CD4-positive, alpha-beta T cell treated with Interleukin-2 at 100 ng/mL for 4 hours (primary cell): ENCODE measurements around the gene TAAR5.
A peak's percentile ranks its signal among the peaks of the same experiment; 100 is the strongest.
"Not testable (repeated sequence)": the region's sequence is repeated elsewhere in the genome, so short reads cannot be mapped to it uniquely, and the experiment has no call there.

ENCODE experiments used
- DNase-seq: peaks from one replicate; pipeline ENCODE4 v3.0.0-alpha.2; 2020; ENCODE audit warnings: low spot score

TAAR5 gene, protein sequence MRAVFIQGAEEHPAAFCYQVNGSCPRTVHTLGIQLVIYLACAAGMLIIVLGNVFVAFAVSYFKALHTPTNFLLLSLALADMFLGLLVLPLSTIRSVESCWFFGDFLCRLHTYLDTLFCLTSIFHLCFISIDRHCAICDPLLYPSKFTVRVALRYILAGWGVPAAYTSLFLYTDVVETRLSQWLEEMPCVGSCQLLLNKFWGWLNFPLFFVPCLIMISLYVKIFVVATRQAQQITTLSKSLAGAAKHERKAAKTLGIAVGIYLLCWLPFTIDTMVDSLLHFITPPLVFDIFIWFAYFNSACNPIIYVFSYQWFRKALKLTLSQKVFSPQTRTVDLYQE

DNA sequence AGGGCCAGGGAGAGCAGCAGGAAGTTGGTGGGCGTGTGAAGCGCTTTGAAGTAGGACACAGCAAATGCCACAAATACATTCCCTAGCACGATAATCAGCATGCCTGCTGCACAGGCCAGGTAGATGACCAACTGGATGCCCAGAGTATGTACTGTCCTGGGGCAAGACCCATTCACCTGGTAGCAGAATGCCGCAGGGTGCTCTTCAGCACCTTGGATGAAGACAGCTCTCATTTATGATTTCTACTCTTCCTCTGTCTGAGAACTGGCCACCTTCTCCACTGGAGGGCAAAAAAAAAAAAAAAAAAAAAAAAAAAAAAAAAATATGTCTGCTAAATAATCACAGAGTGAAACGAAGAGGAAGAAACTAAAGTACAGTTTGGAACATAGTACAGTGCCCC, at the start of gene TAAR5:
TAAR5 (minus strand) TSS at position 288 of the 400 bp plus-strand sequence; CDS start at position 233, 55 bp downstream.
- DNase-seq = no peak

DNA sequence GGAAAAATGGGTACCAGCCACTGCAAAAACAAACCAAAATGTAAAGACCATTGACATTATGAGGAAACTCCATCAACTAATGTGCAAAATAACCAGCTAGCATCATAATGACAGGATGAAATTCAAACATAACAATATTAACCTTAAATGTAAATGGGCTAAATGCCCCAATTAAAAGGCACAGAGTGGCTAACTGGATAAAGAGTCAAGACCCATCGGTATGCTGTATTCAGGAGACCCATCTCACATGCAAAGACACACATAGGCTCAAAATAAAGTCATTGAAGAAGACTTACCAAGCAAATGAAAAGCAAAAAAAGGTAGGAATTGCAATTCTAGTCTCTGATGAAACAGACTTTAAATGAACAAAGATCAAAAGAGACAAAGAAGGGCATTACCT, 47.6 kb upstream of the TAAR5 start:
- not testable (repeated sequence) for DNase-seq

DNA sequence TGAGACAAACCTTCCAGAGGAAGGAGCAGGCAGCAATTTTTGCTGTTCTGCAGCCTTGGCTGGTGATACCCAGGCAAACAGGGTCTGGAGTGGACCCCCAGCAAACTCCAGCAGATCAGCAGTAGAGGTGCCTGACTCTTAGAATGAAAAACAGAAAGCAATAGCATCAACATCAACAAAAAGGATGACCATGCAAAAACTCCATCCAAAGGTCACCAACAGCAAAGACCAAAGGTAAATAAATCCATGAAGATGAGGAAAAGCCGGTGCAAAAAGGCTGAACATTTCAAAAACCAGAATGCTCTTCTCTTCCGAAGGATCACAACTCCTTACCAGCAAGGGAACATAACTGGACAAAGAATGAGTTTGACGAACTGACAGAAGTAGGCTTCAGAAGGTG, 46.4 kb upstream of the TAAR5 start:
- DNase-seq = not testable (repeated sequence)

DNA sequence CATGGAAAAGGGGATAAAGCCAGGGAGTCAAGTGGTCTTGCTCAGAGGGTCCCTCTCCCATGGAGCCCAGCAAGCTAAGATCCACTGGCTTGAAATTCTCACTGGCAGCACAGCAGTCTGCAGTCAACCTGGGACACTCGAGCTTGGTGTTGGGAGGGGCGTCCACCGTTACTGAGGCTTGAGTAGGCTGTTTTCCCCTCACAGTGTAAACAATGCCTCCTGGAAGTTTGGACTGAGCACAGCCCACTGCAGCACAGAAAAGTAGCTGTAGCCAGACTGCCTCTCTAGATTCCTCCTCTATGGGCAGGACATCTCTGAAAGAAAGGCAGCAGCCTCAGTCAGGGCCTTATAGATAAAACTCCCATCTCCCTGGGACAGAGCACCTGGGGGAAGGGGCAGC, 45.7 kb upstream of the TAAR5 start:
- DNase-seq = not testable (repeated sequence)

DNA sequence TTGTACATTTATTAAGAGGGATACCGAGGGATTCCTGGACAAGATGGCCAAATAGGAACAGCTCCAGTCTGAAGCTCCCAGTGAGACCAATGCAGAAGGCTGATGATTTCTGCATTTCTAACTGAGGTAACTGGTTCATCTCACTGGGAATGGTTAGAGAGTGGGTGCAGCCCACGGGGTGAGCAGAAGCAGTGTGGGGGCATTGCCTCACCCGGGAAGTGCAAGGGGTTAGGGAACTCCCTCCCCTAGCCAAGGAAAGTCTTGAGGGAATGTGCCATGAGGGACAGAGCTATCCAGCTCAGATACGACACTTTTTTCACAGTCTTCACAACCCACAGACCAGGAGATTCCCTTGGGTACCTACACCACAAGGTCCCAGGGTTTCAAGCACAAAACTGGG, 45.3 kb upstream of the TAAR5 start:
- no peak for DNase-seq

DNA sequence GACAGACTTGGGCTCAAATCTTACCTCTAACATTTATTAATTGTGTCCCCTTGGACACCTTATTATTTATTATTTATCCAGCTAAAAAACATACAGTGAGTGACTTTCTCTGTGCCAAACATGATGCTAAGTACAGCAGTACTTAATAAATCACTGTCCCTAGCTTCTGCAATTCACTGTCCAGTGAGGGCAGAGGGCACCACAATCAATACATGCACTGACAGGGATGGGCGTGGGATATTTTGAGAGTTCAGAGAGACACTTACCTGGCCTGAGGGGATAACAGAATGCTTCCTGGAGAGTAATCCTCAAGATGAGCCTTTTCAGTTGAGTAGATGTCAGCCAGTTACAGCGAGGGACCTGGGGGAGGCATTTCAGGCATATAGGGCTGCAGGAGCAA, 43.8 kb upstream of the TAAR5 start:
- DNase-seq = no peak

DNA sequence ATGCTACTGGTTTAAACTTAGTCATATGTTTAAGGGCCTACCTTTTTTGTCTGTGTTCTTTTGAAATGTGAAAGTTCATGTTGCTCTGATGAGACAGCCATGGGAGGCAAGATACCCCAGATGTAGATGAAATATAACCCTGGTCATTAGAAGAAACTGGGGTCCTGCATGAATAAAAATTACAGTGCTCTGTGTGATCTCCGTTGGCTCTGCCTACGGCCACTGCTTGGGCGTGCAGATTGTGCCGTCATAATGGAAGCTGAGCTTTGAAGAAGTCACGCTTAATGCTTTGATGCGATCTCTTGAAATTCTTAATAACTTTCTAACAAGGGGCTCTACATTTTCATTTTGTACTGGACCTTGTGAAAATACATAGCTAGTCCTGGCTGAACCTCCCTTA, 34.6 kb upstream of the TAAR5 start, which contains the start of gene TAAR2:
TAAR2 (minus strand) TSS at position 101 of the 400 bp plus-strand sequence; CDS start at position 101, 0 bp downstream.
- no peak for DNase-seq

DNA sequence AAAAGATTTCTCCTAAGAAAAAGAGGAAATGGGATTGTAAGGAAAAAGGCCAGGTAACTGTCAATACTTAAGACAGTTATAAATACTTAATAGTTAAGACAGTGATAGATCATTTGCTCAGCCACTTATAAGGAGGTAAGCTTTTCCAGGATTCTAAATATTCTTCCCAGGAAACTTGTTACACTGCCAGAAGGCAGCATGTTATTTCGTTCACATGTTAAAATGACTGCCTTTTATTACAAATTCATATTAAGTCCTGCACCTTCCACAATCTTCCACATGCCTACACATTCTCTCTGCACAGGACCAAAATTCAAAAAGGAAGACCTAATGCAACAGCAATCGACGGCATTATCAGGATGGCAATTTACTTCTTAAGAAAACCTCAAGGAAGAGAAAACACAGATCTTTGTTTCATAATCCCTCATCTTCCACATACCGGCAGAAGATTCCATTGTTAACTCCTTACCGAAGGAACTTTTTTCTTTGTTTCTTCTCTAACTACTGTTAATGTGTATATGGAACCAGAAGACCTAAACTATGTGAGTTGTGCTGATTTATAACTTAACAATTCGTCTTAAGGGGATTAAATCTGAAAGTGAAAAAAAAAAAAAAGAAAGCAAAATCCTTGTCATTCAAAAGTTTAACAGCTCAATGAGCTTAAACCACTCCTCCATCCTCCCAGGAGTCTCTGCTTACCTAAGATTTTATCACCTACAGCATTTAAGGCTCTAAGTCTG, 33.7 kb upstream of the TAAR5 start:
- no peak for DNase-seq

DNA sequence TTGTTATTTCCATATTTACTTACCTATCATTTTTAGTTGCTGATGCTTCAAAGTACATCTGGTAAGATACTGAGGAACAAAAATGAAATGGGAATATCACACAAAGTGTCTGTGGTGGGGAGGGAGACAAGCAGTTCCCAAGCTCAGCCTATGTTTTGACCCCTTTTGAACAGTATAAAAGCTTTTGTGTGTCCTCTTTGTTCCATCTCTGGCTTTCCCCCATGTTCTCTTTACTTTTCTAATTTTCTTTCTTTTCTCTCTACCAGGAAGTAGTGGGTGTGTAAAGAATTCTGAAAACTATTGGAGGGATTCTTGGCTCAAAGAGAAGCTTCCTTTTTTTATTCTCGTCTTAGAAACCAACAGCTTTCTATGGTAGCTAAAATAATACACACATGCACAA, 27.1 kb upstream of the TAAR5 start:
- DNase-seq = no peak

DNA sequence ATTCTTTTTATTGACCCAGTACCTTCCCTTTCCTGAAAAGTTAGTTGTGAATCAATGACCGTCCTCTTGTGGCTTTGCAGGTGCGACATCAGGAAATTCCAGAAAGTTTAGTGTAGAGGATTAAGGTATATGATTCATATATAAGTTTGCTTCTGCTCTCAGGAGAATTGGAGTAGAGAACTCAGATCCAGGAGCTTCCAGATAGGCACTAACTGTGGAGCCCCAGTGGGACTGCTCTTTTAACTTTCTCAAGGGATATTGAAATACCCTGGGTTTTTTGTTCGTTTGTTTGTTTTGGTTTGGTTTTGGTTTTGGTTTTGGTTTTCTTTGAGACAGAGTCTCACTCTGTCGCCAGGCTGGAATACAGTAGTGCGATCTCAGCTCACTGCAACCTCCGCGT, 25.0 kb upstream of the TAAR5 start:
- no peak for DNase-seq

DNA sequence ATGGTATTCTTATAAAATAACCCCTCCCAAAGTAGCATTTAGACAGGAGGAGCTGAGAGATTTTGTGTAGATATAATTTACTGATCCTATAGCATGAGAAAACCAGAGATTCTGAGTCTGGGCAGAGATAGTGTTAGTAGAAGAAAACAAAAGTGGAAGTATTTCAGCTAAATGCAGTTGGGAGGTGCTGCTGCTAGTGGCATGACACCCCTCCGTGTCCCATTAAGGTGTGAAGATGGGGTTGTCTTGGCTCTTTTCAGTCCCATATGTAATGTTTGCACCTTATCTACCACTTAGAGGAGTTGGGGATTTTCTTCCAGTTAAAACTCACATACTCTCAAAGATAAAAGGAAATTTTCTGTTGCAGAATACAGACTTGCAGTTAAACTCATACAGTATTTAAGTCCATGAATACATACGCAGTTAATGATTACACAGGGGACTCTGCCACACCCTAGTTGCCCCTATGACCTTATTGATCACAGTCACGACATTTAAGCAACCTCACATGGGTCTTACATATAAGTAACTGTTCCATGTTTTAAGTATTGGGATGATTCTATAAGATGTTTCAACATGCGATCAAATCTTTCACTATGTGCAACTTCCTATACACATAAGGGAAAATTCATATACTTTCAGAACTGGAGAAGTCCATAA, 23.0 kb upstream of the TAAR5 start:
- DNase-seq = peak; percentile 7

DNA sequence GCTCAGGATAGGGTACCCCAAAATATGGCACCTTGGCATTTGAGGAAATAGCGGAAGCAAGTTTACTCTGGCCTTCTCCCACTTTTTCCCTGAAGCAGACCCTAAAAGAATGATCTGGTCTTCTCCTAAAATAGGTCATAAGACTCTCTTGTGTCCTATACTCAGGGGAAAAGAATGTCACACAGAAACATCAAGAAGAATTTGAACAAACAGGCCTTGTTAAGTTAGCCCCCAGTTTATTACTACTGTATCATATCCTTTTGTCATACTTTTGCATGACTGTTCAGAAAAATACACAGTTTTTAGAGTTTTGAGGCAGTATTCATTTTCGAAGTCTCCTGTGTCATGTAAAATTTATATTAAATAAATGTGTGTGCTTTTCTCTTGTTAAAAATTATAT, 22.1 kb upstream of the TAAR5 start:
- no peak for DNase-seq

DNA sequence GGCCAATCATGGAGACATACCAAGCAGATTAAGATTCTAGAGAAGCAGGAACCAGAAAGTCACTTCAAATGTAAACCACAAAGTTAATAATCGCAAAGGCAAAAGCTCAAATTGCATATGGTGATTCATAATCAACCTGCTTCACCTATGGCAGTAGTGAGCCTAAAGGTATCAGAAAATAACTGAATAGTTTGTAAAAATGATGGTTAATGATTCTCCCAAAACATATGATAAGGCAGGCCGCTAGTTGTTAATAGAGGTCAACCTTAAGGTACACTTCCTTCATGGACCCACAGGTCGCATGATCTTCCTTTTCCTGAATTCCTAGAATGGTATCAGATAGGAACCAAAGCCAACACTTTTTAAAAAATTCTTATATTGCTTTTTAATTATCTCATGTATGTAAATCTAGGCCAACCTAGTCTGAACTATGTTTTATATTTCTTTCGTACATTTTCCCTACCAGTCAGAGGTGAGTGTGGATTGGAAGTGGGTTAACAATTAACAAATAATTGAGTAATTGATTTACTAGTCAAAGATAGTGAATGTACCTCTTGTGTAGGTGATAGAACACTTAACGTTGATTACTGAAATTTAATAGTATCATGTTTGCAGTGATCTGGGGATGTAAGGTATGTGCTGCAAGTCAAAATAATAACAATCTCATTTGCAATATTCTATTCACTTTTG, 18.1 kb upstream of the TAAR5 start:
- no peak for DNase-seq

DNA sequence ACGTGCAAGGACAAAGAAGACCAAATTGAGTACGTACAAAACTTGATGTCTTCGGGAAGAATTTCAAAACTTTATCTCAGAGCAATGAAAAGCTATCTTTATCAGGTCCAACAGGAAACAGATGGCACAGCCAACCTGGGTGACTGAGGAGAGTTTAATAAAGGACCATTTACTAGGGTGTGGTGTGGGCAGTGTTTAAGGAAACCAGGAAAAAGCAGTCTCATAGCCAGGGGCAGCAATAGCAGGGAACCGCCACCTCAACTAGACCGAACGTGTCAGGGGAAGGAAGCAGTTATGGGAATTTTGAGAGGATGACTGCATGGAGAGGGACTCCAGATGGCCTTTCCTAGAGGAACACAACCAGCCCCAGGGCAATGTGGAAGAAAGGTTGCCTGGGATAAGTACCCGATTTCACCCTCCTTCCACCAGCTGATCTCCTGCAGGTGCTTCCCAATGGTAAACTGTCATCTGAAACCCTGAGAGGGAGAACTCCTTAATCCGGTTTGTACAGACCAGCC, 15.2 kb upstream of the TAAR5 start:
- DNase-seq = no peak

DNA sequence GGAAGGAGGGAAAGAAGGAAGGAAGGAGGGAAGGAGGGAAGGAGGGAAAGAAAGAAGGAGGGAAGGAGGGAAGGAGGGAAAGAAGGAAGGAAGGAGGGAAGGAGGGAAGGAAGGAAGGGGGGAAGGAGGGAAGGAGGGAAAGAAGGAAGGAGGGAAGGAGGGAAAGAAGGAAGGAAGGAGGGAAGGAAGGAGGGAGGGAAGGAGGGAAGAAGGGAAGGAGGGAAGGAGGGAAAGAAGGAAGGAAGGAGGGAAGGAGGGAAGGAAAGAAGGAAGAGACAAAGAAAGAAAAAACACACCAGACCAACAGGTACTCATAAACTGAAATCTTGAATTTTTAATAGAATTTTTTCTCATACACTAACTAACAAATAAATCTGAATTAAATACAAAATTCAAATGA, 11.4 kb upstream of the TAAR5 start:
- not testable (repeated sequence) for DNase-seq

DNA sequence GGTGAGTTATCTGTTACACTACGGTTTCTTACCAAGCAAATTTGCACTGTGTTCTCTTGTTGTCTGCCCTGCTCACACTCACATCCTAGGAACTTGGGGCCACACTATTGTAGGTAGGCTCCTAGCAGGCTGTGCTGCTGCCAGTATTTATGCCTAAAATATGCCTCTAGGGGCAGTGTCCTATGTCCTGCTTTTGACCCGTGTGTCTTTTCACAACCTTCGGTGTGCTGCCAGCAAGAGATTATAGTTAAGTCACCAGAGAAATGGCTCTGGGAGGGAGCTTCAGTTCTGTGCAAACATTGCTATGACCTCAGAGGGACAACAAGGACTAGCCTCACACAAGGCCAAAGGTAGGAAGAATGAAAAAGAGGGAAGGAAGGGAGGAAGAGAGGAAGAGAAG, 8.9 kb upstream of the TAAR5 start:
- no peak for DNase-seq

DNA sequence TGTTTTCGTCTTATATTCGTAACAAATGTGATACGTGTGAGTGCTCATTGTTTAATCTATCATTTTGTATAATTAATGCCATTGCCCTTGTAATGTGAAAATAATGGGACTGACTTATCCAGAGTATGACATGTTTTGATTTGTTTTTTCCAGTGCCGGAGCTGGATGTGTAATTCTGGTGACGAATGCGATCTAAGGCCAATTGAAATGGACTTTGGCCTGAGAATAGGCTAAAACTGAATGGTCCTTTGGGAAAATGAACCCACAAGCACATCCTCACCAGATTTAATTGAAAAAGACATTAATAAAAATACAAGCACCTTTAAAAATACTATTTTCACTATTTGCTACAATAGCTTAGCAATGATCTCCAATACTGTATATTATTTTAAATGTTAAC, 6.7 kb upstream of the TAAR5 start:
- DNase-seq = no peak

DNA sequence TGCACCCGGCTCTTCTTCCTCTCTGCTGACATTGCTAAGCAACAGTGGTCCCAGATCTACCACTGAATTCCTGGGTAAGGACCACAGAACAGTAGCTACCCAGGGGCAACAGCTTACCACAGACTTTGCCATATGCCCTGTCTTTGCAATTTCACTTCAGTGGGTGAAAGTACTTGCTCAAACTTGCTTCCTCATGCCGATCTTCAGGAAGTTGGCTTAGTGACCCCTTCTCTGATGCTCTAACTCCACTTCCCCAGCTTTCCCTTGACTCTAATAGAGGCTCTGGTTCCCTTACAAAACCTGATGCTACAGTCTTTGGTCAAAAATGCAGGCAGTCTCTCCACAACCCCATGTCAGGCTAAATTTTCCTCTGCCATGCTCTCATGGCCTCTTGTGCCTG, 3.3 kb upstream of the TAAR5 start:
- DNase-seq = no peak

DNA sequence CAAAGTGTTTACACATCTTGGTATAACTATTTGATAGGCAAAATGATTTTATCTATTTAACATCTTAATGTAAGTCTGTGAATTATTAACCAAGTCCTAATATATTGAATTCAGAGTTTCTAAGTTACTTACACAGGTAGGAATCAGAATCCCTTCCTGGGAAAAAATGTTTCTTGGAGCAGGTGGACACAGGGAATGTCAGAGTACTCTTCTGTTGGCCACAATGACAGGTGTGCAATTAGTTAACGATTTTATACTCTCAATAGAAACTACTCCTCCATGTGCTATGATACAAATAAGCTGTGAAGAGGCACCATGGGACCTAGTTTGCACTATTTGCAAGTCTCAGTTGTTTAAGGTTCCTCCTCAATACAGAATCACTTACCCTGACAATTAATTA, 821 bp upstream of the TAAR5 start:
- no peak for DNase-seq

DNA sequence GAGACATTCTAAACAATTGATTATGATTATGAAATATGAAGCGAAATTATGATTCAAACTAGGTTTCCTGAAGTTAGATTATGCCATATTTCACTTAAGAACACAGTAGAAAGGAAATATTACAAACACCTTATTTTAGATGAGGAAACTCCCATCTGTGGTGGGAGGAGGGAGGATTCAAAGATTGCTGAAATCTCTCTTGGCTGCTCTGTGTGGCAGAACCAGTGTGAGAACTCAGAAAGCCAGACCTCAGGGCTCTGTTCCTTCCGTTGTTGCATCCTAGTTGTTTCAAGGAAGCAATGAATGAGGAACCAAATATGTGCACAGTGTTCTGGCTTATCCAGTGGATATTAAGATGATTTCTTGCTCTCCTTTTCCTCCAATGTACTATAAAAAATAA, 2.1 kb downstream of the TAAR5 start:
- DNase-seq = no peak

DNA sequence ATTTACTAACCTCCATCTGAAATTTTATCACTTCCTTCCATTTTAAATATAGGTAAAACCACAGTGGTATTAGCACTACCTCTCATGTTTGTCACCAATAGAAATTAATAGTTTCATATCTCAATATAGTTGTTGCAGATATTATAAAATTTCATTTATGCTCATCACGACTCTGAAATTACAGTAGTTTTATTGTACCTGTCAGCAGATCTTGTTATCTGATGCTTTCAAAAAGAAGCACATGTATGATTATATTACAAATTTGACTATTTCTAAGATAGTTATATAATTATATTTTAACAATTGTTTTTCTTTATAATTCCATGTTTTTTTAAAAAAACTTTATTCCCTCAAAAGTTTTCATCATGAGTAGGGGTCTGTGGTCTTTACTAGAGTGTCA, 4.8 kb downstream of the TAAR5 start:
- no peak for DNase-seq

DNA sequence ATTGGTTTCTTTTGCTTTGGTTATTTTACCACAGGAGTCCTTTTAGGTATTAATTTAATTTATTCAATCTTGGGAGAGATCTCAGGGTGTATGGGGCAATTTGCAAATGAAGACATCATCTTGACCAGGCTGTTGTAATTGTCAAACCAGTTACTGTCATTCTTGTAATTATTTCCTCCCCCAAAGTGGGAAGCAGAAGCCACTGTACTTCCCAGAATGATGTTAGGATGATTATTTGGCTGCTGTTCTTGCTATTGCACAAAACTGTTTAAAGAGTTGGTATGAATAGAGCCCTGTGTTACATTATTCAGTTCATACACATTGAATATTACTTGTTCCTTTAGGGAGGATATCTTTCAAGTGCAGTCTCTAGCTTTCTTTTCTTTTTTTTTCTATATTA, 17.8 kb downstream of the TAAR5 start:
- DNase-seq = no peak
